Endodermal cell (in vitro differentiated cells): ENCODE data around the gene OBSL1. TPM values are rescaled to one million over a fixed set of nuclear protein-coding genes. Genes with fewer than 3 reads are reported as not detected.

Experiments
- DNase-seq: peaks from one replicate; pipeline ENCODE4 v3.0.0-alpha.2; 2017
- H3K27ac ChIP-seq: 2 replicates; pipeline ENCODE4 v1.5.1; 2013; ENCODE audit warnings: mild to moderate bottlenecking, low read depth, low read length, moderate library complexity
- H3K27me3 ChIP-seq: 2 replicates; pipeline ENCODE4 v1.6.1; 2013; ENCODE audit warnings: mild to moderate bottlenecking, low read length, moderate library complexity; ENCODE audit not compliant: insufficient read depth, control insufficient read depth, poor library complexity, severe bottlenecking
- H3K36me3 ChIP-seq: 2 replicates; pipeline ENCODE4 v1.7.0; 2013; ENCODE audit warnings: mild to moderate bottlenecking, low read length, moderate library complexity; ENCODE audit not compliant: control insufficient read depth, insufficient read depth
- H3K4me1 ChIP-seq: one replicate; pipeline ENCODE4 v1.7.0; 2013; ENCODE audit warnings: low read length; ENCODE audit not compliant: control insufficient read depth, insufficient read depth
- H3K4me3 ChIP-seq: 2 replicates; pipeline ENCODE4 v1.5.1; 2013; ENCODE audit warnings: mild to moderate bottlenecking, low read length, moderate library complexity
- H3K9ac ChIP-seq: 2 replicates; pipeline ENCODE4 v1.6.1; 2013; ENCODE audit warnings: mild to moderate bottlenecking, low read length, moderate library complexity; ENCODE audit not compliant: poor library complexity, severe bottlenecking; ENCODE audit errors: extremely low read depth
- H3K9me3 ChIP-seq: 2 replicates; pipeline ENCODE4 v1.6.1; 2013; ENCODE audit warnings: mild to moderate bottlenecking, low read length, moderate library complexity; ENCODE audit not compliant: control insufficient read depth
- H3K27ac Mint-ChIP-seq: 2 replicates; pipeline ENCODE4 v1.8.0; 2020; ENCODE audit warnings: mixed read lengths
- H3K27me3 Mint-ChIP-seq: 2 replicates; pipeline ENCODE4 v1.8.0; 2021; ENCODE audit warnings: mild to moderate bottlenecking, mixed read lengths; ENCODE audit not compliant: insufficient read depth
- H3K36me3 Mint-ChIP-seq: 2 replicates; pipeline ENCODE4 v1.8.0; 2020; ENCODE audit warnings: low read depth, mixed read lengths
- H3K4me1 Mint-ChIP-seq: 2 replicates; pipeline ENCODE4 v1.8.0; 2020; ENCODE audit warnings: mixed read lengths
- H3K4me3 Mint-ChIP-seq: 2 replicates; pipeline ENCODE4 v1.8.0; 2020; ENCODE audit warnings: mild to moderate bottlenecking, moderate library complexity, mixed read lengths
- H3K9me3 Mint-ChIP-seq: 2 replicates; pipeline ENCODE4 v1.8.0; 2020; ENCODE audit warnings: mild to moderate bottlenecking, mixed read lengths
- WGBS, 2 experiments: methylation state at CpG; one replicate each; pipeline versions ENCODE4 v1.1.5 to v1.1.7; 2013; ENCODE audit warnings: missing lambda C conversion rate in 2 of 2, mixed read lengths in 1 of 2; ENCODE audit not compliant: insufficient coverage in 1 of 2, insufficient read length in 1 of 2; 5-methylcytosine and 5-hydroxymethylcytosine counted together
- total RNA-seq, 2 donors: library from RNA; stranded (reverse); fragmentation: NEBNext Ultra II Directional in 1 of 2; extraction: Animal tissue kit (Norgen Biotek cat#: 25700) in 1 of 2; gene quantifications; 2 replicates in 1 of 2; 3 replicates in 1 of 2; pipeline ENCODE4 v1.2.1, GENCODE V29; 2021
- TF ChIP-seq, protein P1 (sequence below): fragments of 200-600 bp; sonication (generic); conservative IDR thresholded peaks from 2 replicates; pipeline ENCODE4 v1.5.0; 2021; ENCODE audit warnings: antibody characterized with exemption, mild to moderate bottlenecking

OBSL1 gene
- total RNA-seq, 2 donors from 2014 or later, result 156 to 162 TPM

DNA sequence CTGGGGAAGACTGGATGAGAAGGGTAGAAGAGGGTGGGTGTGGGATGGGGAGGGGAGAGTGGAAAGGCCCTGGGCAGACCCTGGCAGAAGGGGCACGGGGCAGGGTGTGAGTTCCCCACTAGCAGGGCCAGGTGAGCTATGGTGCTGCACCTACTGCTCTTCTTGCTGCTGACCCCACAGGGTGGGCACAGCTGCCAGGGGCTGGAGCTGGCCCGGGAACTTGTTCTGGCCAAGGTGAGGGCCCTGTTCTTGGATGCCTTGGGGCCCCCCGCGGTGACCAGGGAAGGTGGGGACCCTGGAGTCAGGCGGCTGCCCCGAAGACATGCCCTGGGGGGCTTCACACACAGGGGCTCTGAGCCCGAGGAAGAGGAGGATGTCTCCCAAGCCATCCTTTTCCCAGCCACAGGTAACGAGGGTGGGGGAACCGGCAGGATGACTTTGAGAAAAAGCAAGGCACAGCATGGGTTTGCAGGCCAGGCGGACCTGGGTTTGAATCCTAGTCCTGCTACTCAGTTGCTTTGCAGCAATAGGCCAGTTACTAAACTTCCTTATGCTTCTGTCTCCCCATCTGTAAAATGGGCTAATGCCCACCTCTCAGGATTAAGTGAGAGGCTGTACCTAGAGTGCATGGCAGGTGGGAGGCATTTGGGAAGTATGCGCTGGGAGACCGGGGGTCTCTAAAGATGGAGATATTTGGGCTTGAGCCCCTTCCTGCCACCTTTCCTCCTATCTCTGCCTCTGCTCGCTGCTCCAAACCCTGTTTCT is 1.1 kb upstream of the OBSL1 start, which contains the start of gene INHA:
Gene INHA (plus strand): TSS at position 74 of the 765 bp plus-strand sequence. CDS start 65 bp downstream, at position 139.
- TF ChIP-seq, protein P1, sequence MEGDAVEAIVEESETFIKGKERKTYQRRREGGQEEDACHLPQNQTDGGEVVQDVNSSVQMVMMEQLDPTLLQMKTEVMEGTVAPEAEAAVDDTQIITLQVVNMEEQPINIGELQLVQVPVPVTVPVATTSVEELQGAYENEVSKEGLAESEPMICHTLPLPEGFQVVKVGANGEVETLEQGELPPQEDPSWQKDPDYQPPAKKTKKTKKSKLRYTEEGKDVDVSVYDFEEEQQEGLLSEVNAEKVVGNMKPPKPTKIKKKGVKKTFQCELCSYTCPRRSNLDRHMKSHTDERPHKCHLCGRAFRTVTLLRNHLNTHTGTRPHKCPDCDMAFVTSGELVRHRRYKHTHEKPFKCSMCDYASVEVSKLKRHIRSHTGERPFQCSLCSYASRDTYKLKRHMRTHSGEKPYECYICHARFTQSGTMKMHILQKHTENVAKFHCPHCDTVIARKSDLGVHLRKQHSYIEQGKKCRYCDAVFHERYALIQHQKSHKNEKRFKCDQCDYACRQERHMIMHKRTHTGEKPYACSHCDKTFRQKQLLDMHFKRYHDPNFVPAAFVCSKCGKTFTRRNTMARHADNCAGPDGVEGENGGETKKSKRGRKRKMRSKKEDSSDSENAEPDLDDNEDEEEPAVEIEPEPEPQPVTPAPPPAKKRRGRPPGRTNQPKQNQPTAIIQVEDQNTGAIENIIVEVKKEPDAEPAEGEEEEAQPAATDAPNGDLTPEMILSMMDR, result no peak
- H3K27me3 ChIP-seq, result no peaks in the 10 kb centered on the region
- H3K4me3 ChIP-seq, result peak within 1 kb of the TSS; percentile 76
- peaks cover 22% of the 10 kb centered on the region for H3K36me3 Mint-ChIP-seq
- H3K9me3 ChIP-seq, result no peaks in the 10 kb centered on the region
- 87 to 100% methylated on average over 3 to 13 of the region's 13 CpGs for WGBS, 2 experiments
- peak; percentile 70 for DNase-seq
- H3K9me3 Mint-ChIP-seq, result no peaks in the 10 kb centered on the region
- H3K4me1 Mint-ChIP-seq, result peaks cover 29% of the 10 kb centered on the region
- peak within 1 kb of the TSS; percentile 34 for H3K27ac ChIP-seq
- peak within 1 kb of the TSS; percentile 63 for H3K4me3 Mint-ChIP-seq
- H3K4me1 ChIP-seq, result no peaks in the 10 kb centered on the region
- H3K36me3 ChIP-seq, result peaks cover 13% of the 10 kb centered on the region
- peak within 1 kb of the TSS; percentile 71 for H3K27ac Mint-ChIP-seq
- H3K27me3 Mint-ChIP-seq, result peaks cover 10% of the 10 kb centered on the region
- H3K9ac ChIP-seq, result peak within 1 kb of the TSS; percentile 44

DNA sequence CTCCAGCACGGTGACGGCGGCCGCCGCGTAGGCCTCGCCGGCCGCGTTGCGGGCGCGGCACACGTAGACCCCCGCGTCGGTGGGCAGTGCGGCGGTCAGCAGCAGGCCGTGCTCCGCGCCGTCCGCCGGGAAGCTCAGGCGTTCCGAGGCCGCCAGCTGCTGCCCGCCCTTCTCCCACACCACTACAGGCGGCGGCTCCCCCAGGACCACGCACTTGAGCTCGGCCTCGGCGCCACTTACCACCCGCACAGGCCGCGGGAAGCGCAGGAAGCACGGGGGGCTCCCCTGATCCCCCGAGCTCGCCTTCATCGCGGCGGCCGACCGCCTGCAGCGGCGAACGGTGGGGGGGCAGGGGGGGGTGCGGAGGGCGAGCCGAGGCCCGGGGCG is 422 bp downstream of the OBSL1 start:
- H3K36me3 Mint-ChIP-seq, result peaks cover 34% of the 10 kb centered on the region
- H3K4me3 ChIP-seq, result peak overlapping the region; percentile 73
- H3K4me1 Mint-ChIP-seq, result peaks cover 22% of the 10 kb centered on the region
- no peaks in the 10 kb centered on the region for H3K9me3 Mint-ChIP-seq
- H3K9me3 ChIP-seq, result no peaks in the 10 kb centered on the region
- 0% methylated on average over 8 to 51 of the region's 55 CpGs for WGBS, 2 experiments
- no peak overlapping the region for H3K27ac ChIP-seq
- no peak for DNase-seq
- peak overlapping the region; percentile 63 for H3K4me3 Mint-ChIP-seq
- H3K36me3 ChIP-seq, result peaks cover 13% of the 10 kb centered on the region
- TF ChIP-seq, protein P1, result no peak
- H3K4me1 ChIP-seq, result no peaks in the 10 kb centered on the region
- peaks cover 7% of the 10 kb centered on the region for H3K27me3 Mint-ChIP-seq
- H3K27me3 ChIP-seq, result no peaks in the 10 kb centered on the region
- H3K27ac Mint-ChIP-seq, result no peak overlapping the region
- peak overlapping the region; percentile 15 for H3K9ac ChIP-seq

DNA sequence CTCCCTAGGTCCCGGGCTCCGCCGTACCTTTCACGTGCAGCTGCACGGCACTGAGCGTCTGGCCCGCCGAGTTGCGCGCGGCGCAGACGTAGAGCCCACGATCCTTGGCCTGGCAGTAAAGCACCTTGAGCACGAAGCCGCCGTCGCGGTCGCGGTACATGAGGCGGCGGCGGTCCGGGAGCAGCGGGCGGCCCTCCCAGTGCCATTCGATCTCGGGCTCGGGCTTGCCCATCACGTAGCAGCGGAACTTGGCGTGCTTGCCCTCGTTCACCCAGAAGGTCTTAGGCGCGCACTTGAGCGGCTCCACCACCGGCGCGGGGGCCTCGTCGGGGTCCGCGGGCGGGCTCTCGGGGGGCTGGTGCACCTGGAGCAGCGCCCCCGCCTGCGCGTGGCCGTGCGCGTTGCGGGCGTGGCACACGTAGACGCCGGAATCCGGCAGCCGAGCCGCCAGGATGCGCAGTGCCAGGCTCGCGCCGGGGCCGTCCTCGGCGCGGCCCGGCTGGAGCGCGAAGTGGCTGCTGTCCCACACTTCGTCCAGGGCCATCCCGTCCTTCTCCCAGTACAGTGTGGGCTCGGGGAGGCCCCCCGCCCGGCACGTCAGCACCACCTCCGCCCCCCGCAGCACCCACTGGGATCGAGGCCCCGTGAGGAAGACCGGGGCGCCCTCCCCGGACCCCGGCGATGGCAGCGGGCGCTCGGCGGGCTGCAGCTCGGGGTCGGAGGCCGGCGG is 980 bp downstream of the OBSL1 start:
- Histone ChIP-seq H3K9ac (peak overlapping the region; percentile 15), H3K4me1 (no peaks in the 10 kb centered on the region), H3K36me3 (peaks cover 13% of the 10 kb centered on the region), H3K9me3 (no peaks in the 10 kb centered on the region), H3K4me3 (peak overlapping the region; percentile 73), H3K27me3 (no peaks in the 10 kb centered on the region), H3K27ac (no peak overlapping the region)
- H3K36me3 Mint-ChIP-seq, result peaks cover 38% of the 10 kb centered on the region
- no peak overlapping the region for H3K27ac Mint-ChIP-seq
- H3K4me1 Mint-ChIP-seq, result peaks cover 25% of the 10 kb centered on the region
- TF ChIP-seq, protein P1, result no peak
- H3K4me3 Mint-ChIP-seq, result peak overlapping the region; percentile 63
- H3K9me3 Mint-ChIP-seq, result no peaks in the 10 kb centered on the region
- WGBS, 2 experiments, result 14 to 23% methylated on average over 37 to 95 of the region's 95 CpGs
- peaks cover 4% of the 10 kb centered on the region for H3K27me3 Mint-ChIP-seq
- peak; percentile 80 for DNase-seq
